Kidney epithelial cell (primary cell): ENCODE results near the gene TJP3. TPM values are rescaled to one million over a fixed set of nuclear protein-coding genes. Genes with fewer than 3 reads are reported as not detected.

Experiments used
- DNase-seq: peaks from one replicate; pipeline ENCODE4 v3.0.0-alpha.2; 2010; ENCODE audit warnings: low read depth
- H3K27me3 ChIP-seq: 2 replicates; pipeline ENCODE4 v1.6.0; 2011; ENCODE audit warnings: low read length; ENCODE audit not compliant: control insufficient read depth, insufficient read depth
- H3K36me3 ChIP-seq: 2 replicates; pipeline ENCODE4 v1.5.1; 2011; ENCODE audit warnings: low read length; ENCODE audit not compliant: control insufficient read depth, insufficient read depth
- H3K4me3 ChIP-seq: 2 replicates; pipeline ENCODE4 v1.5.1; 2011; ENCODE audit warnings: low read depth, mild to moderate bottlenecking, control low read depth, low read length
- total RNA-seq: library from RNA; depleted of rRNA; stranded (reverse); fragments of >200 nt; gene quantifications from 2 replicates; pipeline ENCODE4 v1.2.3, GENCODE V29; 2015
- TF ChIP-seq, protein P1 (sequence below): IDR thresholded peaks from 2 replicates; pipeline ENCODE4 v1.5.1; 2011; ENCODE audit warnings: mild to moderate bottlenecking, moderate library complexity, low read length, control low read depth, inconsistent platforms; ENCODE audit not compliant: insufficient read depth, poor library complexity, severe bottlenecking

Gene TJP3
- total RNA-seq, 1 donor from 2014 or later: 1.7 TPM

GRCh38 chr19:3693025-3693925, 14.9 kb upstream of the TJP3 start:
- no peaks in the 10 kb centered on the region for H3K36me3 ChIP-seq
- TF ChIP-seq, protein P1, sequence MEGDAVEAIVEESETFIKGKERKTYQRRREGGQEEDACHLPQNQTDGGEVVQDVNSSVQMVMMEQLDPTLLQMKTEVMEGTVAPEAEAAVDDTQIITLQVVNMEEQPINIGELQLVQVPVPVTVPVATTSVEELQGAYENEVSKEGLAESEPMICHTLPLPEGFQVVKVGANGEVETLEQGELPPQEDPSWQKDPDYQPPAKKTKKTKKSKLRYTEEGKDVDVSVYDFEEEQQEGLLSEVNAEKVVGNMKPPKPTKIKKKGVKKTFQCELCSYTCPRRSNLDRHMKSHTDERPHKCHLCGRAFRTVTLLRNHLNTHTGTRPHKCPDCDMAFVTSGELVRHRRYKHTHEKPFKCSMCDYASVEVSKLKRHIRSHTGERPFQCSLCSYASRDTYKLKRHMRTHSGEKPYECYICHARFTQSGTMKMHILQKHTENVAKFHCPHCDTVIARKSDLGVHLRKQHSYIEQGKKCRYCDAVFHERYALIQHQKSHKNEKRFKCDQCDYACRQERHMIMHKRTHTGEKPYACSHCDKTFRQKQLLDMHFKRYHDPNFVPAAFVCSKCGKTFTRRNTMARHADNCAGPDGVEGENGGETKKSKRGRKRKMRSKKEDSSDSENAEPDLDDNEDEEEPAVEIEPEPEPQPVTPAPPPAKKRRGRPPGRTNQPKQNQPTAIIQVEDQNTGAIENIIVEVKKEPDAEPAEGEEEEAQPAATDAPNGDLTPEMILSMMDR: no peak
- no peaks in the 10 kb centered on the region for H3K27me3 ChIP-seq
- H3K4me3 ChIP-seq: no peak overlapping the region
- no peak for DNase-seq

DNA sequence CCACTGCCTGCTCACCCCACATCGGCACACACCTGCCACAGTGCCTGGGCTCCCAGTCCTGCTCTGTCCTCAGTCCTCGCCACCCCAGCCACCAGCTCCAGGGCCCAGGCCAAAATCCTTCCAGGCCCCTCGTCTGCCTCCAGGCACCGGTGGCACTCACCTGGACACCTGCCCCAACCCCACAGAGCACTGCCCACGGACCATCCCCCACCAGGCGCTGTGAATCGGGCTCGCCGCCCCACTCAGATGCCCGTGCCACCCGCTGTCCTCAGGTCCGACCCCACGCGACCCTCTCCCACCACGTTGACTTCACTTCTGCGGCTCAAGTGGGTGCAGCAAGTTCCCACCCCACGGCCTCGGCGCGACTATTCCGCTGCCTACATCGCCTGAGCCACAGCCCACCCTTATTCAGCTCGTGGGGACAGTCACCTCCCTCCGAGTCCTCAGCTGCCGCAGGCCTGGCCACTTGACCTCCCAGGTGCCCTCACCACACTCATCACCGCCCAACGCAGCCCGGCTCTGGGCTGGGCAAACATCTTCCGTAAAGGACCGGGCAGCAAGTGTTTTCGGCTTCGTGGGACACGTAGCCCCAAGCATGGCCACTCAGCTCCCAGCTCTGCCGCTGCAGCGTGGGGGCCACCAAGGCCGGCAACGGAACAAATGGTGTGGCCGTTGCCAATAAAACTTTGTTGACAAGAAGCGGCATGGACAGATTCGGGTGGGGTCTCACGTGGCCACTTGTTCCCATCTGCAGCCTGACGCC, 13.6 kb upstream of the TJP3 start:
- no peaks in the 10 kb centered on the region for H3K36me3 ChIP-seq
- TF ChIP-seq, protein P1: no peak
- H3K4me3 ChIP-seq: no peak overlapping the region
- DNase-seq: no peak
- no peaks in the 10 kb centered on the region for H3K27me3 ChIP-seq

DNA sequence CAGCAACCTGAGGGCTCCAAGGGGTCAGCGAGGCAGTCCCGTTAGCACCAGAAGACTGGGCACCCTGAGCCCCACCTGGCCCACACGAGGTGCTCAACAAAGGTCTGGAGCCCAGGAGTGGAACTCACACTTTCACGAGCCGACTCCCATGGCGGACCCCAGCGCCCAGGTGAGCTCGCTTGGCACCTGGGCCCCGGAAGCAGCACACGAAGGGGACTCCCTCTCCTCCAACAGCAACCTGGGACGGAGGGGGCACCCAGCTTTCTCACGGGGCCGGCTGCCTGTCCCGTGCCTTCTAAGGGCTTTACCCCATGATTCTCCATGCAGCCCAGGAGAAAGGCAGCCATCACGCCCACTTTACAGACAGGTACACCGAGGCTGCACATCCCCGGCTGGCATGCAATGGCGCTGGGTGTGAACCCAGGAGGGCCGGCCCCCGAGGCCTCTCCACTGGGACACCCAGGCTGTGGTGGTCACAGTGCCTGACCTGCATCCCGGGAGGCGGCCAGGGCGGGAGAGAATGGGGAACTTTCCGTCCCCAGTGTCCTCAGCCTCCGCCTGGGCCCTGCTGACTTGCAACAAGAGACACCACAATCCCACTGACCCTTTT, 13.0 kb upstream of the TJP3 start:
- no peaks in the 10 kb centered on the region for H3K36me3 ChIP-seq
- H3K4me3 ChIP-seq: no peak overlapping the region
- no peak for DNase-seq
- no peaks in the 10 kb centered on the region for H3K27me3 ChIP-seq
- TF ChIP-seq, protein P1: no peak

DNA sequence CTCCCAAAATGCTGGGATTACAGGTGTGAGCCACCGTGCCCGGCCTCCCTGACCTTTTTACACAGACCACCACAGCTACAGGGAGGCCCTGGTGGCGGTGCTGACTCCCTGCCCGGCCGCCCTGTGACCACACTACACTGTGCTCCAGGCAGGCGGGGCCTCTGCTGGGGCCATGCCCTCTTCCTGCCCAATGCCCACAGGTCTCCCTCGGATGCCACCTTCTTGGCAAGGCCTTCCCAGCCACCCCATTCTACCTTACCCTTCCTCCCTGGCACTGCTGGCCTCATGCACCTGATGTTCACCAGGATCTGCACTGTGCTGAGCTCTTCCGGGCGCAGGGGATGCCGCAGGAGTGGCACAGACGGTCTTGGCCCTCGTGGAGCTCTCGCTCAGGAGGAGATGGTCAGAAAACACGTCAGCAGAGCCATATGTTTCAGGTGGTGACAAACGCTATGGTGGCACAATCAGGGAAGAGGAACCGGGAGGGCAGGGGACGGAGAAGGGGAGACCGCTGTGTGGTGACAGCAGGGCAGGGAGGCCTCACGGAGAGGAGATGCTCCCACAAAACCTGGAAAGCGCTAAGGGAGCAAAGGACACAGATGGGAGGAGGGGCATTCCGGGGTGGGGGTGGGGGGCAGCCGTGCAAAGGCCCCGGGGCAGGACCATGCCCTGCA, 12.1 kb upstream of the TJP3 start:
- TF ChIP-seq, protein P1: no peak
- no peak for DNase-seq
- Histone ChIP-seq H3K36me3 (no peaks in the 10 kb centered on the region), H3K4me3 (no peak overlapping the region), H3K27me3 (no peaks in the 10 kb centered on the region)

DNA sequence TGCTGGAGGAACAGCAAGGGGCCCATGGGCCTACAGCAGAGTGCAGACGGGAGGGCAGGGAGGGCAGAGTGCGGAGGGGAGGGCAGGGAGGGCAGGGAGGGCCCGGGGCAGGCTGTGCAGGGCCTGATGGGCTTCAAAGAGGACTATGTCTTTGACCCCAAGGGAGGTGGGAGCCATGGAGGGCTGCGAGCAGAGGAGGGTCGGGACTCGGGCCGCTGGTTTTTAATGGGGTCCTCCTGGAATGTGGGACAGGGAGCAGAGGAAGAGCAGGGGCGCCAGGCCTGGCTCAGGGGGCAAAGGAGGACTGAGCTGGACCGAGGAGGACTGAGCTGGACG, 11.6 kb upstream of the TJP3 start:
- TF ChIP-seq, protein P1: no peak
- Histone ChIP-seq H3K4me3 (no peak overlapping the region), H3K36me3 (no peaks in the 10 kb centered on the region)

More for the DNA sequence above, 11.6 kb upstream of the TJP3 start:
- no peaks in the 10 kb centered on the region for H3K27me3 ChIP-seq
- DNase-seq: no peak
